ENCODE measurements around the gene SPO11.

SPO11 gene

DNA sequence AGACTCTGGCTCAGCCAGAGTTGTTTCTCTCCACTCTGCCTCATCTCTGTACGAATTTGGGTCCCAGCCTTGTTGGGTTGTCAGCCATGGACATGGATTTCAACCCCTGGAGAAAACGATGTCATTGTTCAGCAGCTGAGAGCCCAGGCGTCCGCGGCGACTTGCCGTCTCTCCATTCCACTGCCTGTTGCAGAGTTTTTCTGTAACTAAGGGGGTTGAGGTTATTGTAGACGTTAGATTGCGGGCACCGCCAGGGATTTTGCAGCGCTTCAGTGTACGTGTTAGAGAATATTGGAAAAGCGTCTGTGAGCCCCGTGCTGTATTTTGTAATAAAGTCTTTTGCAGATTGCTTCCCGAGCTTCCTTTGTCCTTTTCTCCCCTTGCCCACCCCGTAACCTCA lies 48.5 kb downstream of the SPO11 start:
- DNase-seq: no peak

DNA sequence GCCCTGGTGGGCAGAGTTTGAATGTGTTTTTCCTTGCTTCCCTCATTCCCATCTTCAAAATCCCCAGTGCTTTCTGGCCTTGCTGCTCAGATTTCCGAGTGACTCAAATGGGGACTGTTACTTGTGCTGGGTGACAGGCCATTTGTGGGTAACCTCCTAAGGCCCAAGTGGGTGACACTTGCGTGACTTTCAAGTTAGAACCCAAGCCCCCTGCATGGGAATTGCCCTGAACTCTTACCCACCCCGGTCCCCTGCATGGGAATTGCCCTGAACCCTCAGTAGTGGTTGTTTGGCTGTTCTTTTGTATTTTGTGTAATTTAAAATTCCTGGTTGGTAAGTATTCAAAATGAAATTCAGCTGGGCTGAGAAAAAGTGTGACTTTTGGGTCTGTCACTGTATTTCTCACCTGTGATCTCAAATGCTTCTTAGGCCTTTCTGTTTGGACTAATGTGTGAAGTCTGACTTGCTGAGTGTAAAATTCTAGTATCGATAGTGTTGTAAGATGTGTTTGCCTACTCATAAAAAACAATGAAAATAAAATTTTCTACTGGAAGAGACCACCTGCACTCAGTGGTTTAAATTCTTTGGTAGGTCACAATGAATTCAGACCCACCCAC lies 49.2 kb downstream of the SPO11 start:
- DNase-seq: no peak

DNA sequence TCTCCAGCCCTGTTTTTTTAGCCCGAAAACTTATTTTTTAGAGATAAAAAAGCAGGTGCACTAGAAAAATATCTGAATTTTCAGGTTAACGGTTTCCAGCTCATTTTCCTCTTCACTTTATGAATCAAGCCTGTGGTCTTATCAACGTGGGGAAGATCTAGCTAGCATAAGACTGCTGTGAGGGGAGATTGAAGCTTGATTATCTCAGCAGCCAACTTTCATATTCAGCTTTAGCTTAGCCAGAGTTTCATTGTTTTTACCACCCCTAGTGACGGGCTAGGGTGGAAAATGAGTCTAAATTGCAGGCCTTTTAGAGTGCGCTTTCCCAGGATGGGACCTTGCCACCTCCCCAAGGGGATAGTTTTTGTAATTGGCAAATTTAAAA lies 49.7 kb downstream of the SPO11 start:
- no peak for DNase-seq

DNA sequence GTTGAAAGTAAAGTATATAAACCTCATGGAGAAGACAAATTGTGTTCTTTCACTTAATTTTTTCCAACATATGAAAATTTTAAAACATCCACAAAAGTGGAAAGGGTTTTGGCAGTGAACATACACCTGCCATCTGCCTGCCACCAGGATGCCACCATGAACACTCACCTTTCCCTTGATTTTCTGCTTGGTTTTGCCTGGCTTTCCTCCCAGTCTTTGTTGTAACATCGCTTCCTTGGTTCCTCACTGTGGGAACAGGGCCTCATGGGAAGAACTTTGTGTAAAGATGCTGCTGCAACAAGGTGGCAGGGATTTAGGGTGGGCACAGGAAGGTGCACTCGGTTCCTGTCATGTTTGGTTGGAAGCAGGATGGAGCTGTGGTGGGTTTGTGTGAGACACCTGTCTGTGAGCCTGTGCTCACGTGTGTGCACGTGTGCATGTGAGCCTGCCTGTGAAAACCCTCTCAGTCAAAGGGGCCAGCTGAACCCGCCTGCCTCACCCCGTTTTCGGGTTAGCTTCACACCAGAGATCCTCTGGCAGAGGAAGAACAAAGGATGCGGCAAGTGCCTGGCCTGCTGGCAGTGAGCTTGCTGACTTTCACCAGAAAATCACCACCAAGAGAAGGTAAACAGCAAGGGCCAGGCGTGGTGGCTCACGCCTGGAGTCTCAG lies 50.6 kb downstream of the SPO11 start:
- no peak for DNase-seq

DNA sequence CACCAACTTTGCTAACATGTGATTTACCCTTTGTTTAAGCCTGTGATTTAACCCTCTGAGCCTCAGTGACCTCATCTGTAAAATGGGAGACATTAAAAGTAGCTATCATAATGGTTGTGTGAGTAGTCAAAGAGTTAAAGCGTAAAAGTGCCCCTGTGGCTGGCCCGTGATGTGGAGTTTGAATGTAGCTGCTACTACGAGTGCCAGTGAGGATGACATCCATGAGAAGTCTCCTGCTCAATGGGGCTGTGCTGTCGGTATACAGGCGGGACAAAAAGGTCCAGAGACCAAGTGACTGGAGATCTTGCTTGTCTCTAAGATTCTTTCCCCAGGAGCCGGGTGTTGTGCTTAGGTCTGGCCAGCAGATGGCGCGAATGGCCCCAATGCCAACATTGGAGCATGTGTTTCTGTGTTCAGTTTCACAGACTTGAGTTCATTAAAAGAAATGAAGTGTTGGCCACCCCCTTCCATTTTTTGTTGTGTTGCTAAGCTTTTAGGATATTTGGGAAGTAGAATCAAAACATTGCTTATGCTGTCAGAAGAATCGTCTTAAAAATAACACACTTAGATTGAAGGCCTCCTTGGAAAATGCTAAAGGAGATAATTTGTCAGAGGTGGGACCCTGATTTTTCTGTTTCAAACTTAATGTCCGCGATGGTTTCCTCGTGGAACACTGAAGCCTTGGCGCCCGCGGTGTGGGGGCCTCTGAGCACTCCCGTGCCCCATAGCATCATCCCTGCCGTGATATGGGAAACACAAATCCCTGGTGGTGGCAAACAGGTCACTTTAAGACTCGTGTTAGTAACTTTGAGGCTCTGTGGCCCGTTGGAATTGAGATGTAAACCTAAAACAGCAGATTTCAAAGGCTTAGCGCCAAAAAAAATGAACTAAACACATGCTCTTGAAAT lies 52.2 kb downstream of the SPO11 start:
- DNase-seq: peak; percentile 85

DNA sequence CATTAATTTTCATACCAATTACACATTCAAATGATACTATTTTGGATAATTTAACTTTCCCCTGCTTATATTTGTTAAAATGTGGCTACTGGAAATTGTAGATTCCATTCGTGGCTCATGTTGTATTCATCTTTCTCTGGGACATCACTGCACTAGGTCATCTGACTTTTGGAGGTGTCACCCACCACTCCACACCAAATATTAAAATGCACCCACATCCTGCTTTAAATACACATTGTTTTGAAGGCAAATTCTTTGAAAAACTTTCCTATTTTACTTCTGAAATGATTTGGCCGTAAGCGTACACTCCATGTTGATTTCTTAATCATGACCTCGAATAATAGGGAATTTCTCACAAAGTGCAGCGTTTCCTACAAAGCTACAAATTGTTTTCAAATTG lies 52.9 kb downstream of the SPO11 start:
- DNase-seq: no peak

DNA sequence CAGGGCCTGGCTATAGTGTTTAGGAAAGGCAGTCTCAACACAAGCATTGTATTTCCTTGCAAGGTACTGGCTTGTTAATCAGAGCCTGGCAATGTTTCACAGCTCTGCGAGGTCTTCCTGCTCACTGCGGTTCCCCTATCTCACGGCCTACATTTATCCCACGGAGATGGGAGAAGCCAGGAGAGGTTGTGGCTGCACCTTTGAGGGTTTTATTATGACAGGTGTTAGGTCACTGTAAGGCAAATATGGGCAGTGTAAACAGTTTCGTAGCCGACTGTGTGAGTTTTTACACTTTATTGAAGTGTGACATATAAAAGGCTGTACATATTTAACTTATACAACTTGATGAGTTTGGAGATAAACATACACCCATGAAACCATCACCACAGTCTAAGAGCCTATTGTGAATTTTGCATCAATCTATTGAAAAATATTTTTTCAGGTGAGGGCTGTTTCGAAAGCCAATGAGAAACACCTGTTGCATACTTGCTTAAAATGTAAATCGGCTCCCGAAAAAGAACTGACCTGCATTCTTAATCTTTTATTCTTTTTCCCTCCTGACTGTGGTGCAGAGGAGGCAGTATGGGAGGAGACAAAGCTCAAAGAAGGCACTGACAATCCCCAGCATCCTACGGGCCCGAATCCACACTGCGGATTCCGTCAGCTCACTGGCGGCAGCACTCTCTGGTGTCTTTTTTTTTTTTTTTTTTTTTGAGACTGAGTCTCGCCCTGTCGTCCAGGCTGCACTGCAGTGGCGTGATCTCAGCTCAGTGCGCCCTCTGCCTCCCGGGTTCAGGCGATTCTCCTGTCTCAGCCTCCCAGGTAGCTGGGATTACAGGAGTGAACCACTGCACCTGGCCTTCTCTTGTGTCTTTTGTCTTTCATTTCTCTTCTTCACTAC lies 54.1 kb downstream of the SPO11 start:
- DNase-seq: no peak

DNA sequence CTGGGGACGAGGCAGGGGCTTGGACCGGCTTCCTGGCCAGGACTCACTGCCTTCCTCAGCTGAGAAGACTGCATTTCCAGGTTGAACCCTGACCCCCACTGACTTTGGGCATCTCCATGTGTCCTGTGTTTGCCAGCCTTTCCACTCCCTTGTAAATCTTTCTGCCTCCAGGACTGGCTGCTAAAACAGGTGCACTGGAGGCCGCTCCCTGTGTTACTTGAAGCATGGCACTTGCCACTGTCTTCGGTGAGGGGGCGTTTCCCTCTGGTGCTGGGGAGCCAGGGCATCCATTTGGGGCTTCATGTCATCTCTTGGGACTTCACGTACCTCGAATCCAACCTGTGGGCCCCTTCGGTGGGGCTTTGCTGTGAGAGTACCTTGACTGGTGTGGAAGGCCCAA lies 54.9 kb downstream of the SPO11 start:
- no peak for DNase-seq

DNA sequence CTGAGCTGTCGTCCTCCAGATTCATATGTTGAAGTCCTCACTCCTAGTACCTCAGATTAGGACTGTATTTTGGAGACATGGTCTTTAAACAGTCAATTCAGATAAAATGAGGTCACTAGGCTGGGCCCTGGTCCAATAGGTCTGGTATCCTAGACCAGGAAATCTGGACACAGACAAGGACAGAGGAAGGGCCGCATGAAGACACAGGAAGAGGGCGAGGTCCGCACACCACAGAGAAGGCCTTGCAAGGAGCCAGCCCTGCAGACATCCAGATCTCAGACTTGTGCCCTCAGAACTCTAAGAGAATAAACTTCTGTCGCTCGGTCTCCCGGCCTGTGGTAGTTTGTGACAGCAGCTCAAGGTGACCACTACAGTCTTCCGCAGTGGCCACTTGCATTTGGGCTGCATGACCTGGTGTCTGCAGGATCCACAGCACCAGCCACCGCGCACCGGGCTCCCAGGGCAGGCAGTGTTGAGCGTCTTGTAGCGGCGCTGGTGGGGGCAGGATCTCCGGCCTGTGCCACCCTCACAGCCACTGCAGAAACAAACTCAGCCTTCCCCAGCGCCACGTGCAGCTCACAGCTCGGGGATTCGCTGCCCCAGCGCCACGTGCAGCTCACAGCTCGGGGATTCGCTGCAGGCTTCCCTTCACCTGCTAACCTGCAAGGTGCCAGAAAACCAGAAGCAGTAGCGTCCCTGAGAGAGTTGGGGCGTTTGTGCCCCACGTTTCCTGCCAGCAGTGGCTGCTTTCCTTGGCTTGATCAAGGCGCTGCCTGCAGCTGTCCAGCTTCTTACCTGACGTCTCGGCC lies 55.6 kb downstream of the SPO11 start:
- DNase-seq: no peak

DNA sequence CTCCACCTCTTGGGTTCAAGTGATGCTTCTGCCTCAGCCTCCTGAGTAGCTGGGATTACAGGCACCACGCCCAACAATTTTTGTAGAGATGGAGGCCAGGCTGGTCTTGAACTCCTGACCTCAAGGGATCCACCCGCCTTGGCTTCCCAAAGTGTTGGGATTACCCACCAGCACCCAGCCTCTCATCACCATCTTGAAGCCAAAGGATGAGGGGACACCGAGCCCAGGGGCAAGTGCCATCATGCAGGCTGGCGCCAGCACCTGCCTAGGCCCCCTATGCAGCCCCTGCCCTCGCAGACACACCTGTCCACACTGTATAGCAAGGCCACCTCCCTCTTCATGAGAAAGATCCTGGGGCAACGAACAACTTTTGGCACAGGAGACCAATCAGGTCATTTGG lies 56.3 kb downstream of the SPO11 start:
- DNase-seq: no peak

DNA sequence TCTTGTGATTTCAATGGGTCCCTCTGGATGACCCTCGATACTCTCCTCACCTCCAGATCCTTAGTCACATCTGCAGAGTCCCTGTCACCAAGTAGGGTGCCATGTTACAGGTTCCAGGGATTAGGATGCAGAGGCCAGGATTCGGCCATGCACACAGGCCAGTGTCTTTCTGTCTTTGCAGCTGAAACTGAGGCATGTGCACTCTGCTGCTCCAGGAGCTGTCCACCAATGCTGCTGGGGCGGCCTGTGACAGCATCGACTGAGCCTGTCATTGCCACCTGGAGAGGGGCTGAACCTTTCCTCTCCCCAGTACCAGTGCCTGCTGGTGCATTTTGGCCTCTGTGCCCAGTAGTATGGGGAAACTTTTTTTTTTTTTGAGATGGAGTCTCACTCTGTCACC lies 57.2 kb downstream of the SPO11 start:
- no peak for DNase-seq

DNA sequence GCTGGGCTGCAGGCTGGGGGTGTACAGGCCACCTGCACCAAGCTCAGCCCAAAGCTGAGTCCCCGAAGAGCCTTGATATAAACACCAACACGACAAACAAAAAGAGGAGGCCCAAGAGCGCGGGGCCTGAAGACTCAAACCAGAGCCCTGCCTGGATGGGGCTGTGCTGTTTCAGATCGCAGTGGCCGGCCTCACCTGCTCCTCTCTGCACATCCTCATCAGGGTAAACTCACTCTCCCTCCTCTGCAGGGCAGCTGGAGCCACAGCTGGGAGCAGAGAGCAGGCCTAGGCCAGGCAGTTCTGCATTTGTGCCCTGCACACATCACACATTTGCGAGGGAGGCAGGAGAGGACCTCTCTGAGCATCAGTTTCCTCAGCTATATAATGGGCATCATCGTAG lies 57.9 kb downstream of the SPO11 start:
- no peak for DNase-seq

DNA sequence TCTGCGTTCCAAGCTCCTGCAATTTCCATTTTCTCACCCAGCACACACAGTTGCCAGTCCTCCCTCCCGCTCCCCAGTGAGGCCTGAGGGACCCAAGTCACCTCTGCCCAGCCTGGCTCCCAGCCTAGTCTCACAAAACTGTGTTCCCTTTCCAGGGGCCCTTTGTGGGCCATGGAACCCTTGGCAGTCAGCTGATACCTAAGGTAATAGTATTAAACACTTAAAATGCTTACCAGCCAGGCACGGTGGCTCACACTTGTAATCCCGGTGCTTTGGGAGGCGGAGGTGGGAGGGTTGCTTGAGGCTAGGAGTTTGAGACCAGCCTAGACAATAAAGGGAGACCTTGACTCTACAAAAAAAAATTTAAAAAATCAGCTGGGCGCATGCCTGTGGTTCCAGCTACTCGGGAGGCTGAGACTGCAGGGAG lies 58.4 kb downstream of the SPO11 start:
- DNase-seq: no peak

DNA sequence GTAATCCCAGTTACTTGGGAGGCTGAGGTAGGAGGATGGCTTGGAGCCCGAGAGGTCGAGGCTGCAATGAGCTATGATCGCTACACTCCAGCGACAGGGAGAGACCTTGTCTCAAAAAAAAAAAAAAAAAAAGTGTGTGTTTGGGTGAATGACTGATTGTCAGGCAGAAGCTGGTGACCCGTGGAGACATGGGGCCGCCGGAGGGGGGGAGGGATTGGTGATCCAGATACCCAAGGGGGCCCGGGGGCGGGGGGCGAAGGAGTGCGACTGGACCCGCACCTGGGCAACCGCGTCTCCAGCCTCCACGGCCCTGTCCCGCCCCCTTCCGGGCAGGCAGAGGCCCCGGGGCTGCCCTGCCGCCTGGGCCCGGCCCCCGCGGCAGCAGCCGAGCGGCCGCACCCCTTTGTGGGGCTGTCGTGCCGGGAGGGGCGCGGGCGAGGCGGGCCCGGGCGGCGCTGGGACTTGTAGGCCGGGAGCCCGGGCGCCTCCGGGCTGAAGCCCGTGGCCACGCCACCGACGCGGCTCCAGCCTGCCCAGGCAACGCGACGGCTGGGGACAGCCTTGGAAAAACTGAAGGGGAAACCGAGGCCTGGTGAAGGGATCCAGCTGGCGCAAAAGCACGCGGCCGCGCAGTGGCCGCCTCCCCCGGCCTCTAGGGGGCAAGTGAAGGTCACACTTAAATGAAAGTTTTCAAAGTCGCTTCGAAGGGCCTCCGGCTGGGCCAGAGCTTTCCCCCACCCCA lies 59.5 kb downstream of the SPO11 start:
- DNase-seq: peak; percentile 65

DNA sequence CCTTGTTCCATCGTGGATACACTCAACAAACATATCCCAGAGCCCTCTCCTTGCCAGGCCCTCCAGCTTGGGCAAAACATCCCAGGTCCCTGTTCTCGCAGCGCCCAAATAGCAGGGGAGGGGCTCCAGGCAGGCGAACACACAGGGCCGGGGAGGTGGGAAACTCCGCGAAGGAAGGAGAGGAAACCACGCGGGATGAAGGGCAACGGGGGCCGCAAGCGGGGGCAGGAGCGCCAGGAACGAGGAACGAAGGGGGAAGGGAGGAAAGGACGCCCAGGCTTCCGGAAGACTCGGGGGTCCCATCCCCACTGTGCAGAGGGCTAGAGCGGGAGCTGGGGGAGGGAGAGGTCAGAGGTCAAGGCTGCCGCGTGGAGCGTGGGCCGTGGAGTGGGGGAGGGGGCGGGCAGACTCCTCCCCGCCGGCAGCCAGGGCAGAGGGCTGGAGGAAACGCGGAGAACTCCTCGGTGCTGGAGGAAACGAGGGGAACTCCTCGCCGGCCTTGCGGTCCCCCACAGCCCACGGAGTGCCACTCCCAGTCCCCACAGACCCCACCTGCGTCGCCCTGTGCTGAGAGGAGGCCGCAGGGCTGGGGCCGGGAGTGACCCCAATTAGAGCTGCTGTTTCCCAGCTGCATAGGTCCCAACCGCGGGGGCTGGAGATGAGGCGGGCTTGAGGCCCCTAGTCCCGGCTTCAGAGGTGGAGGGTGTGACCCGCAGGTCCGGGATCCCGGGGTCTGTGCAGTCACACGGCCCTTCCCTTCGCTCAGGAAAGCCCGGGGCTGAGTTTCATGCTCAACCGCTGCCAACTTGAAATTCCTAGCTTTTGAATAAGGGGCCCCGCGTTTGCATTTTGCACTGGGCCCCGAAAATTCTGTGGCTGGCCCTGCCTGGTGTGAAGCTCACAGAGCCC lies 60.3 kb downstream of the SPO11 start:
- peak; percentile 80 for DNase-seq

DNA sequence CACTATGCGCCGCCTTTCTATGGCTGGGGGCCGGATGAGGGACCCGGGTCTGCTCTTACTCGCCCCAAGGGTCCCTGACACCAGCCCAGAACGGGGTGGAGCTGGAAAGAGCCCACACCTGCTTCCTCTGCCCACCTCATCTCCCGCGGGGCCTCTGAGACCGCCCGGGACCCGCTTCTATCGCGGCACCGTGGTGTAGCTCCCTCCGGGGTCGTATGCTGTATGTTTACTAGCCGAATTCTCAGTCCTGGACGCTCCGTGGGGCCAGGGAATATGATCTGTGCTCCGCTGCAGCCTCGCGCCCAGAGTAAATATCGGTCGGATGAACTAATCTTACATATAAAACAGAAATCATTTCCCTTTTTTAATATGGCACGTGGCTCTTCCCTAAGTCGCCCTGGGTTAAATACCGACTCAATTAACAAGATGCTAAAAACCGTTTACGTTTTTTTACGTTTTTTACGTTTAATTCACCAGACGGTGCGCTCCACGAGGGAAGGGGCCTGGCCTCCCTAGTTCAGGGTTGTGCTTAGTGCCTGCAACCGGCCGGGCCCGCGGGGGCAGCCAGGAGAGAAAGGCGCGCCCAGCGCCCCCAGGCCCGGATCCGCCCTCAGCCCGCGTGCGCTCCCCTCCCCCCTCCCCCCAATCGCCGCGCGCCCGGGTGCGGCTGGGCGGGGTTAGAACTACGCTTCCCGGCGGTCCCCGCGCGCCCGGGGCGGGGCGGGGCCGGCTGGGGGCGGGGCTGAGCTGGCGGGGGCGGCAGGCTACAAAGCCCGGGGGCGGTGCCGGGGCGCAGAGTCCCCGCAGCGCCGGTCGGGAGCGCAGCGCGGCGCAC lies 61.2 kb downstream of the SPO11 start, which contains the start of gene RBM38:
RBM38 (plus strand) TSS at position 793 of the 835 bp plus-strand sequence. CDS start 186 bp downstream, outside the sequence.
- DNase-seq: peak; percentile 77

DNA sequence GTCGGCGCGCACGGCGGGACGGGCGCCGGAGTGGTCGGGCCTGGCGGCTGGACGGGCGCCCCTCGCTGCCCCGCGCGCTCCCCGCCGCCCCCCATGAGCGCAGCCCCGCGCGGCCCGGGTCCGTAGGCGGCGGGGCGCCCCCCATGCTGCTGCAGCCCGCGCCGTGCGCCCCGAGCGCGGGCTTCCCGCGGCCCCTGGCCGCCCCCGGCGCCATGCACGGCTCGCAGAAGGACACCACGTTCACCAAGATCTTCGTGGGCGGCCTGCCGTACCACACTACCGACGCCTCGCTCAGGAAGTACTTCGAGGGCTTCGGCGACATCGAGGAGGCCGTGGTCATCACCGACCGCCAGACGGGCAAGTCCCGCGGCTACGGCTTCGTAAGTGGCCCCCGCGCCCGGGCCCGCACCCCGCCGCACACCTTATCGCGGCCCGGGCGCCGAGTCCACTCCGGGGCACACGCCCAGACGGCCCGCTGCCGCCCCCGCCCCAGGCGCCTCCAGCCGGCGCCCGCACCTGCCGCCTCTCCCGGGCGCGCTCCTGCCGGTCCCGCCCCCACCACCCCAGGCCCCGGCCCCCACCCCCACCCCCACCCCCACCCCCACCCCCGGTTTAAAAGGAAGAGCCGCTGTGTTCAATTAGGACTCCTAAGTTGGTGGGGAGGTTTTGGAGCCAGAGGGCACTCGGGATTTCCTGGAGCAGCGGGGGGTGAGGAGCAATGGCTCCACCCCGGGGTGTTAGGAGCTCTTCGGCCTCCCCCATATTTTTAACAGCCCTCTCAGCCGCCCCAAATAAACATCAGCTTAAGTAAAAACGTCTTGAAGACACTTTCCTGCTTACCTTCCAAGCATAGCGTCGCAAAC lies 62.1 kb downstream of the SPO11 start:
- peak; percentile 36 for DNase-seq
